SU-DHL-6 (cell line): ENCODE measurements around the gene CNBD2.

Experiments used
- CTCF ChIP-seq: fragments of 200-600 bp; sonication (generic); IDR thresholded peaks from one replicate; pipeline ENCODE4 v1.5.1; 2017; ENCODE audit warnings: antibody characterized with exemption, mild to moderate bottlenecking, low read length, moderate library complexity; ENCODE audit not compliant: insufficient read depth, poor library complexity, severe bottlenecking
- EZH2phosphoT487 ChIP-seq: fragments of 200-600 bp; sonication (generic), shearing (Covaris generic); conservative IDR thresholded peaks from 2 replicates; pipeline ENCODE4 v1.6.1; 2018; ENCODE audit warnings: mild to moderate bottlenecking, antibody characterized with exemption, low read length, moderate library complexity, mixed read lengths

- TF ChIP-seq CTCF (no peak), EZH2phosphoT487 (no peak)
Observed at GRCh38 chr20:36066777-36067176, 98.4 kb downstream of the CNBD2 start.
